ENCODE results near the gene LLGL2.

LLGL2 gene

GRCh38 chr17:75612906-75613626, 87.6 kb downstream of the LLGL2 start:
- DNase-seq (ENCODE audit: low read depth, low spot score), result no peak

DNA sequence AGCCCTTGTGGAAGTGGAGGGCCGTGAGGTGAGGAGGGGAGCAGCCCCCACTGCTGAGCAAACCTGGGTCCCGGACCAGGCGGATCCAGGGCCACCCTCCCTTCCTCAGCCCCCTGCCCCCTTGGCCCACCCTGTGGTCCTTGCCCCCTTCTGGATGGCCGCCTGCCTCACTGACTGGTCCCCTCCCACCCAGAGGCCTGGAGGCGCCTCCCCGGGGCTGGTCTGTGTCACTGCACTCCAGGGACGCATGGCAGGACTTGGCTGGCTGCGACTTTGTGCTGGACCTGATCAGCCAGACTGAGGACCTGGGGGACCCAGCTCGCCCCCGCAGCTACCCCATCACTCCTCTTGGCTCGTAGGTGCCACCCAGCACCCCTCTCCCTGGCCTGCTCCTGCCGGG, 88.5 kb downstream of the LLGL2 start:
- no peak for DNase-seq (ENCODE audit: low read depth, low spot score)

- DNase-seq (ENCODE audit: low read depth, low spot score), result no peak
These were observed 89.2 kb downstream of the LLGL2 start for GRCh38 chr17:75614556-75615270.

DNA sequence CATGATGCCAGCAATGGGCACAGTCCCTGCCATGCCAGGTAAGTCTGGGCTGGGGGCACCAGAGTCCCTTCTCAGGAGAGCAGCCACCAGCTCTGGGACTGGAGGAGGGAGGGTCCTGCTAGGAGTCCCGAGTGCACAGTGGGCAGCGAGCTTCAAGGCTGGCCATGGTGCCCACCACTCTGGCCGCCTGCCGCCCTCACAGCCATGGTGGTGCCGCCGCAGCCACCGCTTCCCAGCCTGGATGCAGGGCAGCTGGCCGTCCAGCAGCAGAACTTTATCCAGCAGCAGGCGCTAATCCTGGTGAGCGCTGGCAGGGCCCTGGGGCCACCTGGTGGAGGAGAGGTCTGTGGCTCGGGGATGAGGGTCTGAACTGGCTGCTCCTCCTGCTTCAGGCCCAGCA, 89.8 kb downstream of the LLGL2 start:
- no peak for DNase-seq (ENCODE audit: low read depth, low spot score)

DNA sequence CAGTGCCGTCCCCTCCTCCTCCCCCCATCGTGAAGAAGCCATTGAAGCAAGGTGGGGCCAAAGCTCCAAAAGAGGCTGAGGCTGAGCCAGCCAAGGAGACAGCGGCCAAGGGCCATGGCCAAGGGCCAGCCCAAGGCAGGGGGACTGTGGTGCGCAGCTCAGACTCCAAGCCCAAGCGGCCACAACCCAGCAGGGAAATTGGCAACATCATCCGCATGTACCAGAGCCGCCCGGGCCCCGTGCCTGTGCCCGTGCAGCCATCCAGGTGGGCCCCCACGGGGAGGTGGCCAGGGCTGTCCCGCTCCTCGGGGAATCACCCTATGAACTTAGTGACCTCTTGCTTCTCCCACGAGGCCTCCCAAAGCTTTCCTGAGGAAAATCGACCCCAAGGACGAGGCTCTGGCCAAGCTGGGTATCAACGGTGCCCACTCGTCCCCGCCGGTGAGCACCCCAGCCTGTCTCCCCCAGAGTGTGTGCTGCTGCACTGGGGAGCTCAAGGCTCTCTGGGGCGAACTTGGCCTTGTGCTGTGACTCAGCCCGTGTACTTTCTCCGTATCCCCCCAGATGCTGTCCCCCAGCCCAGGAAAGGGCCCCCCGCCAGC, 91.1 kb downstream of the LLGL2 start:
- no peak for DNase-seq (ENCODE audit: low read depth, low spot score)

GRCh38 chr17:75617218-75617617, 91.7 kb downstream of the LLGL2 start:
- no peak for DNase-seq (ENCODE audit: low read depth, low spot score)

GRCh38 chr17:75617675-75618074, 92.2 kb downstream of the LLGL2 start:
- DNase-seq (ENCODE audit: low read depth, low spot score), result no peak

DNA sequence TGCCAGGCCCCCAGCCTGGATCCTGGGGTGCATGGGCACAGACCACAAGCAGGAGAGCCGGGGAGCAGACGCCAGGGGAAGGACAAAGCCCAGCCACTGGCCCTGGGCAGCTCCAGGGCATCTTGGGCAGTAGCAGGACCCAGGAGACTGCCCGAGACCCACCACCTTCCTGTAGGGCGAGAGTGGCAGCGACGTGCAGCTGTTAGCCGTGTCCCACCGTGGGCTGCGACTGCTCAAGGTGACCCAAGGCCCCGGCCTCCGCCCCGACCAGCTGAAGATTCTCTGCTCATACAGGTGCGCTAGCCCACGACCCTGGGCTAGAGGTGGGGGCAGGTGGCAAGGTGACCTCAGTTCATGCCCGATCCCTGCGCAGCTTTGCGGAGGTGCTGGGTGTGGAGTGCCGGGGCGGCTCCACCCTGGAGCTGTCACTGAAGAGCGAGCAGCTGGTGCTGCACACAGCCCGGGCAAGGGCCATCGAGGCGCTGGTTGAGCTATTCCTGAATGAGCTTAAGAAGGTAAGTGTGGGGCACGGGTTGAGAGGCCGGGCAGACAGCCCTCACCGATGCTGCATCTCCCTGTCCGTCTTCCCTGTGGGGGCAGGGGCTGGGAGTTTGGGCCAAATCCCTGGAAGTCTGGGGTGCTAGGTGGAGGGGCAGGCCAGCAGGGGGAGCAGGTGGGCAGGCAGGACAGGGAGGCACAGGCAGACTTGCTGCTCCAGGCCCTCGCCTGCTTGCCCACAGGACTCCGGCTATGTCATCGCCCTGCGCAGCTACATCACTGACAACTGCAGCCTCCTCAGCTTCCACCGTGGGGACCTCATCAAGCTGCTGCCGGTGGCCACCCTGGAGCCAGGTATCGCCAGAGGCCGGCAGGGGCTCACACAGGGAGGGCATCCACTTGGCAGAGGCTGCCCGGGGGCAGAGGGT, 94.3 kb downstream of the LLGL2 start:
- no peak for DNase-seq (ENCODE audit: low read depth, low spot score)

GRCh38 chr17:75621489-75621888, 96.0 kb downstream of the LLGL2 start:
- DNase-seq (ENCODE audit: low read depth, low spot score), result no peak

DNA sequence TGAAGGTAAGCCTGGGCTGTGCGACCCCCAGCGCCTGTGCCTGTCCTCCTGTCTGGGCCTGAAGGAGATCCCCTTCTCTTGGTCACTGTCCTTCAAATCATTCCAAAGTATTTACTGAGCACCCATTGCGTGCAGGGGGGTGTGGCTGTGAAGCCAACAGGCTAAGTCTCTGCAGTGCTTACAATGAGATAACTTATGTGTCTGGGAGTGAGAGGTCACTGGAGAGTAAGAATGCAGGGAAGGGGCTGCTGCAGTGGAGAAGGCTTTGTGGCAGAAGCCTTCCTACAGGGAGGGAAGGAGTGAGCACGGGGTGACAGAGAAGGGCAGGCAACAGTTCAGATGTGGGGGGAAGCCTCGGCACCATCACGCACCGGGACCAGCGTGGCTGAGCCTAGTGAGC, 96.6 kb downstream of the LLGL2 start:
- no peak for DNase-seq (ENCODE audit: low read depth, low spot score)

GRCh38 chr17:75622771-75623273, 97.3 kb downstream of the LLGL2 start:
- DNase-seq (ENCODE audit: low read depth, low spot score), result no peak

- DNase-seq (ENCODE audit: low read depth, low spot score), result no peak
These were observed 97.9 kb downstream of the LLGL2 start for GRCh38 chr17:75623386-75623785.

- no peak for DNase-seq (ENCODE audit: low read depth, low spot score)
These were observed 98.5 kb downstream of the LLGL2 start for GRCh38 chr17:75624021-75624420.

Data from brain pericyte (primary cell).